Renal cortical epithelial cell (primary cell): ENCODE data around the gene AFAP1L2. TPM values are rescaled to one million over a fixed set of nuclear protein-coding genes. Genes with fewer than 3 reads are reported as not detected.
"Not testable (repeated sequence)": the region's sequence is repeated elsewhere in the genome, so short reads cannot be mapped to it uniquely, and the experiment has no call there.

Source experiments
- DNase-seq: peaks from one replicate; pipeline ENCODE4 v3.0.0-alpha.2; 2011; ENCODE audit warnings: low read depth
- total RNA-seq: library from RNA; depleted of rRNA; stranded (reverse); fragments of >200 nt; gene quantifications from 2 replicates; pipeline ENCODE4 v1.2.3, GENCODE V29; 2014

AFAP1L2 gene
- total RNA-seq, 1 donor from 2014 or later: 71.4 TPM

DNA sequence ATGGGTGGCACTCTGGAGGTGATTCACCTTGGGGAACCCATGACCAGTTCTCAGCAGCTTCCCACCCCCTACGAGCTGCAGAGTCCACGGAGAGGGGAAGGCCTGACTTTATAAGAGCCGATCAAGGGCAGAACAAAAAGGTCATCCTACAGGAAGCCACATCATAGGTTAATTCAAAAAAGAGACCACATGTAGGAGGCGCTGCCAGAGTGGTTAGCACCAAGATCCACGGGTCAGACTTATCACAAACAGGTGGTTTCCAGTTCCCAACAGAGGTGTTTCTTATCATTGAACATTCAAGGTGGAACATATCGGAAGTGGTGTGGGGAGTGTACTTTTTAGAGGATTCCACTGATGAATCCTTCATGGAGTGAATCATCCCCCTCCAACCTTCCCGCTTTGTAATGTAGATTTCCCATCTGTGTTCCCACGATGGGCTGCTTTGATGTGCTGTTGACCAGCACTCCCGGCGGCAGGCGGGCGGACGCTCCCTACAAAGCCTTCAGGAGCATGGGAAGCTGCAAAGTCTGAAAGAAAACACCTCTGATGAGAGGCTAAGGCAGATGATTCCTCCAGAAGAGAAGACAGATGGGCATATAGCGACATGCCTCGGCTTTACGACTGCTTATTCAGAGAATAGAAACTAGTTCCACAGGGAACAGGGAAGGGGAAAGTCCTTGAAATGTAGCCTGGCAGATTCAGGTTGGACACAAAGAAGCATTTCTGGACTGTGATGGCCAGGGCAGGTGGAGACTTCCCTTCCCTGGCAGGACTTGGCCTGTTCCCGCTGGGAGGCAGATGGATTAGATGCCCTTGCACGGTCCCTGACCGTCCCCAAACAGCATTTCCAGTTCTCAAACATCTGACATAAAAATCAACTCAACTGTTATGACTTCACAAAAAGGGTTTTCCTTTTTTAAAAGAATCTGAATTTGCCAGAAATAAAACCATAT is 66.5 kb downstream of the AFAP1L2 start:
- no peak for DNase-seq

- no peak for DNase-seq
Observed at GRCh38 chr10:114336823-114337509, 67.3 kb downstream of the AFAP1L2 start.

GRCh38 chr10:114335614-114336013 is 68.7 kb downstream of the AFAP1L2 start:
- DNase-seq: no peak

DNA sequence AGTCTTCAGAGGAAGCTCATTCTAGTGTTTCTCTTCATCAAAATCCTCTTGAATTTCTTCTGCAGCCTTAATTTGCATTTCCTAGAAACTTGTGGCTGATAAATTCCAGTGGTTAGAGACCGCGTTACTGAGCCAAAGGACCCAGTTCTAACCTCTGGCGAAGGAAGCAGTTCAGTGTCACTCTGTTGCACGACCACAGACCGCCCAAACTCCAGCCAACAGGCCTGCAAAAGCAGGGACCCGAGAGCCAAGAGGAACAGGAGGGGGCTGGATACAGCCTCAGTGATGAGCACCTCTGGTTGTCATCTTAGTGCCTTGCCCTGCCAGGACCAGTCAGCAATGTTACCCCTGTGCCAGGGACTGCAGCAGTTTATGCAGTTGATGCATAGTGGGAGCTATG is 70.0 kb downstream of the AFAP1L2 start:
- peak; percentile 45 for DNase-seq

DNA sequence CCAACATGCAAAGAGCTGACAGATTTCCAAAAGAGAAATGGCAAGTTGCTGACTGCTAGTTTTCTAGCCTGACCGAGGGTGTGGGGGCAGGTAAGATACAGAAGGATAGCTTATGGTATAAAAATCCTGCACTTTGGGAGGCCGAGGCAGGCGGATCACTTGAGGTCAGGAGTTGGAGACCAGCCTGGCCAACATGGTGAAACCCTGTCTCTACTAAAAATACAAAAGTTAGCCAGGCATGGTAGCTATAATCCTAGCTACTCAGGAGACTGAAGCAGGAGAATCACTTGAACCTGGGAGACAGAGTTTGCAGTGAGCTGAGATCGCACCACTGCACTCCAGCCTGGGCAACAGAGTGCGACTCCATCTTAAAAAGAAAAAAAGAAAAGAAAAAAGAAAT is 70.9 kb downstream of the AFAP1L2 start:
- not testable (repeated sequence) for DNase-seq

DNA sequence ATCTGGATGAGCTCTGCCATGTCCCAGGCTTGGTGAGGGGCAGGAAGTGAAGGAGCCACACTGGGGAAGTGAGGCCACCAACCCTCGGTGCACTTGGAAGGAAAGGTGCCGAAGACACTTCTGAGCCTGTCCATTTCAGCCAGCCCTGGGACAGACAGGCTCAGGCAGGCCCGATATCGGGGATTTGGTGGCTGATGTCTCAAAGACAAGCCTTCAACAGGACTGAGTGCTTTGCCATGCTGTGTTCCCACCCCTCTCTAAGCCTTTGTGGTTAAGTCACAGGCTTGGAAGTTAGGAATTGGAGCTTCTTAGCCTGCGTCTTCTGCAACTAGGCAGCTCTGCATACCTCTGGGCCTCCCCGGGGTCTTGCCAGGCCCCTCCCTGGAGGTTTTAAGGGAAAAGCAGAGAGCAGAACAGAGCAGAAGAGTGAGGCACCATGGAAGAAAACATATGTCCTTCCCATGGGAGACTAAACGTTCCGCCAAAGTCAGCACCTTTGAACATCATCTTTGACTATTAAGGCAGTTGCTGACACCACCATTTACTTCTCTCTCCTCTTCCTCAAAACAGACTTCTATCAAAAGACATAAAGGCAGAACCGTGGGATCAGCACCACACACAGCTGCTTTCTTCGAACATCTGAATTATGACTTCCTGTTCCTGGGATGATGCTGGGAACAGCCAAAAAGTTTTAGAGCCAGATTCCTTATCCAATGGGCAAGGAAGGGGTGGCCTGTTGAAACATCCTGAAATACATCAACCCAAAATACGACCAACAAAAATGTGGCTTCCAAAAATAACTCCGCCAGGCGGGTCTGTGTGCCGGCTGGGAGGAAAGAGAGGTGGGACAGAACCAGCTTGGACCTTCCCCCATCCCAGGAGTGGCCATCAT is 71.8 kb downstream of the AFAP1L2 start:
- no peak for DNase-seq

DNA sequence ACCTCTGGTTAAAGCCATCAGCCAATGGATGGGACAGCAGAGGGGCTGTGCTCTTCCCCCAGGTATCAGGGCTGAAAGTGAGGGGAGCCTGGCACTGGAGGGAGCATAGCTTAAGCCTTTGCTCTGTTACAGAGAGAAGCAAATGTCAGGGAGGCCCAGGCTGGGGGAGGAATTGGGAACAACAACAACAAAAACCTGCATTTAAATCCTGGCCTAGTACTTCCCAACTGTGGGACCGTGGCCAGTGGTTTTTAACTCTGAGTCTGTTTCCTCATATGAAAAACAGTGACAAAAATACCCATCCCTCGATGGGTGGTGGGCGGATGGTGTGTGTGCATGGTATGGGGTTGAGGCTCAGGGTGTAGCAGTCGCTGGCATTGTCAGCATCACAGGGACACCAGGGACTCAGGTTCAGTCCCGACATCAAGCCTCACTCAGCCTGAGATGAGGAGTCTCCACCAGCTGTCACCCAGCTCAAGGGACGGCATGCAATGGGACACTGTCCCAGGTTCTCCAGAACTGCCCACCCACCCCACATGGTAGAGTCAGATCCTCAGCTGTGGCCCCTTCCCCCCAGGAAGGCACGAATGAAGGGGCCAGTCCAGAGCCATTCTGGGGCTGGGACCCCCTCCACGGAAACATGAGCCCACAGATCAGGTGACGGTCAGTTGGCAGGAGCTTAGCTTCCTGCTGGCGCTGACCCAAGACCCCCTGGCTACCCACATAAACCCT is 74.5 kb downstream of the AFAP1L2 start:
- DNase-seq: no peak

- DNase-seq: no peak
Observed at GRCh38 chr10:114328874-114329273, 75.4 kb downstream of the AFAP1L2 start.

GRCh38 chr10:114328441-114328812 is 75.9 kb downstream of the AFAP1L2 start:
- no peak for DNase-seq

DNA sequence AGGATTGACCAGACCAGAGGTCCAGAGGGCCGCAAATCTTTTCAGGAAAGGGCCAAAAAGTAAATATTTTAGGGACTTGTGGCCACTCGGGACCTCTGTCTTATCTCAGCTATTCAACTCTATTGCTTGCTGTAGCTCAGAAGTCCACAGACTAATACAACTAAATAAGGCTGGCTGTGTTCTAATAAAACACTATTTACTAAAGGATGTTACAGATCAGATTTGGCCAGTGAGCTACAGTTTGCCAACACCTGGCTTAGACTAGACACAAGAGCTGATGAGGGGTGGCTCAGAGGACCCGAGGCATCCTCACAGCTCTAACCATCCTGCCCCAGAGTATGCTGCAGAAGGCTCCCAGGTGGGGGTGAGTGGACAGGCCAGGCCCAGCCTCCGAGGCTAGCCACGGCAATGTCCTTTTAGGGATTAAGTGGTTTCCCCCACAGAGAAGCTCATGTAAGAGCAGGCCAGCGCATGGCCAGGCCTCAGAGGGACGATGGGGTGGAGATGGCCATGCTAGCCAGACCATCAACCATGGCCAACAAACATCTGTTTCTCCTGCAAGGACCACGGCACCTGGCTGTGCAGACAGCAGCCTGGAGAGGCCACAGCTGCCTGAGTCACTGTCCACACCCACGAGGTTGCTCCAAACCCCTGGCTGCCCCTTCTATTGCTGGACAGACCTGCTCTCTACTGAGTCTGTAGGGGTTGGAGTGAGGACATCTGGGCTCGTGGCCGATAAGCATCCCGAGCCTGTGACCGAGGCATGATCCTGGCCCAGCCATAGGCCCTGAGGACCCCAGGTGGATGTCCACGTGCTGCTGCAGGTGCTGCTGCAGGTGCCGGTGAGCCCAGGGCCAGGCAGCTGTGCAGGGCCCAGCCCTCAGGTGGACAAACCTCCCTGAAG is 76.5 kb downstream of the AFAP1L2 start:
- no peak for DNase-seq

DNA sequence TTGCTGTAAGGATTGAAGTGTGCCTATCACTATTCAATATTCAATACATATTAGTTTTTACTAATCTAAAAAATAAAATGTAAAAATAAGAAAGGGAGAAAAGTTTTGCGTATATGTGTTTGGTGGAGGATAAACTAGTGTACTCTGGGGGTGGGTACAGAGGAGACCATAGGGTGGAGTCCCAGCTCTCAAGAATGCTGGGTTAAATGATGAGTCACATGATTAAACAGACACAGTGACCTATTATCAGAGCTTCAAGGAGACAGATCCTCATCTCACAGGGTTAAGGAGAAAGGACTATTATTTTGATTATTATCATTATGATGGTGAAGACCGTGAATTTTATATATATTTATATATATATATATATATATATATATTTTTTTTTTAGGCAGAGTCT is 77.5 kb downstream of the AFAP1L2 start:
- DNase-seq: no peak

- DNase-seq: no peak
Observed at GRCh38 chr10:114323023-114323422, 81.3 kb downstream of the AFAP1L2 start.

- no peak for DNase-seq
Observed at GRCh38 chr10:114322344-114322743, 82.0 kb downstream of the AFAP1L2 start.

GRCh38 chr10:114320249-114321116 is 83.8 kb downstream of the AFAP1L2 start:
- peak; percentile 47 for DNase-seq

GRCh38 chr10:114319406-114320248 is 84.7 kb downstream of the AFAP1L2 start:
- no peak for DNase-seq

GRCh38 chr10:114316744-114317143 is 87.6 kb downstream of the AFAP1L2 start:
- DNase-seq: no peak

DNA sequence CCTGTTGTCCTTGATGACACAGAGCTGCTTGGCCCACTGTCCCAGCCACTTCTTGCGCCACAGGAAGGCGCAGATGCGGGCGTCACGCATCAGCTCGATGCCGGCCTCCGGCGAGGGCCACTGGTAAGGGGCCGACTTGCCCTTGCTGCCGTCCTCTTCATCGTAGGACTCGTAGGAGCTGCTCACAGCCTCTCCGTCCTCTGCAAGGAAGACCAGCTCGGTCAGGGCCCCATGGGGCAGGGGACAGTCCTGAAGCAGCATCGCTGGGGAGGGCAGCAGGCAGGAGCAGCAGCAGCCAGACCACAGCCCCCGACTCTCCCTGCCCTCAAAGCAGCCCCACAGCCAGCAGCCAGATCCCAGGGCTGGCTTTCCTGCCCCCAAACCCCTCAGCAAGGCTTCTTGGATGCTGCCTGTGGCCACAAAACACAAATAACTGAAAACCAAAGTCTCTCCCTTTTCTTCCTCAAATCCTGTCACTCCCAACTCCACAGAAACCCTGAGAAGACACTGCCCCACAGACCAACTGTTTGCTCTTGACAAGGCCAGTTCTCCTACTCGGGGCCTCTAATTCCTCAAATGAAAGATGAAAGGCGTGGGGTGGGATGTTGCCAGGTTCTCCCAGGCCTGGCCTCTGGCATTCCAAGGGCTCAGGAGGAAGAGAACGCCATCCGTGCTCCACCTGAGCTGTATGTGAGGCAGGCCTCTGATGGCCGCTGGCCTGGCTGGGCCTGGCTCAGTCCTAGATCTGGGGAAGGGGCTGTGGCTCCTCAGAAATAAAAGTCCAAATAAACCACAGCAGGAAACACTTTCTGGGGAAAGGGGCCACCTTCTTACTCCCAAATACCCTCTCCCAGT is 88.5 kb downstream of the AFAP1L2 start:
- DNase-seq: no peak
